ENCODE results near the gene DNAAF5.

- TF ChIP-seq CTCF (conservative IDR thresholded peaks at IDR 0.05; ENCODE audit: low read length) (no peak), EZH2phosphoT487 (IDR thresholded peaks at IDR 0.05; ENCODE audit: borderline replicate concordance) (no peak)
Observed at GRCh38 chr7:703049-703448, 23.4 kb upstream of the DNAAF5 start.
